Measurements from ENCODE around the gene MEMO1.

The MEMO1 gene

DNA sequence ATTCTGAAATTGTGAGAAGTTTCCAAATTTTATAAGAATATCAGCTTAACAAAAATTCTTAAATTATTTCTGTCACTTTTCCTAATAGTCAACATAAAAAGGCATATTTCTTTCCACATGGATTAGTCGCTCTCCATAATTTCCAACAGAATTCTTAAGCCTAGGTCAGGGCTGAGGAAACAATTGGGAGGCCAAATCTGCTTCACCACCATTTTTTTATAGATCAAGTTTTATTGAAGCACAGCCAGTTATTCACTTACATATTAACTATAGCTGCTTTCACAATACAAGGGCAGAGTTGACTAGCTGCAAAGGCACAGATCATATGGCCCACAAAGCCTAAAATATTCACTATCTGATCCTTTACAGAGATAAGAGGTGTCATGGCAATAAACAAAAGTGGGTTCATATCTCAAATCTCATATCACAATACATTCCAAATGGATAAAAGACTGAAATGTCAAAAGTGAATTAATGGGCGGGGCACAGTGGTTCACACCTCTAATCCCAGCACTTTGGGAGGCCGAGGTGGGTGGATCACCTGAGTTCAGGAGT is 18.7 kb downstream of the MEMO1 start:
- H3K4me3 ChIP-seq (ENCODE audit: low read depth, low read length), result no peak overlapping the region
- TF ChIP-seq, protein P1, sequence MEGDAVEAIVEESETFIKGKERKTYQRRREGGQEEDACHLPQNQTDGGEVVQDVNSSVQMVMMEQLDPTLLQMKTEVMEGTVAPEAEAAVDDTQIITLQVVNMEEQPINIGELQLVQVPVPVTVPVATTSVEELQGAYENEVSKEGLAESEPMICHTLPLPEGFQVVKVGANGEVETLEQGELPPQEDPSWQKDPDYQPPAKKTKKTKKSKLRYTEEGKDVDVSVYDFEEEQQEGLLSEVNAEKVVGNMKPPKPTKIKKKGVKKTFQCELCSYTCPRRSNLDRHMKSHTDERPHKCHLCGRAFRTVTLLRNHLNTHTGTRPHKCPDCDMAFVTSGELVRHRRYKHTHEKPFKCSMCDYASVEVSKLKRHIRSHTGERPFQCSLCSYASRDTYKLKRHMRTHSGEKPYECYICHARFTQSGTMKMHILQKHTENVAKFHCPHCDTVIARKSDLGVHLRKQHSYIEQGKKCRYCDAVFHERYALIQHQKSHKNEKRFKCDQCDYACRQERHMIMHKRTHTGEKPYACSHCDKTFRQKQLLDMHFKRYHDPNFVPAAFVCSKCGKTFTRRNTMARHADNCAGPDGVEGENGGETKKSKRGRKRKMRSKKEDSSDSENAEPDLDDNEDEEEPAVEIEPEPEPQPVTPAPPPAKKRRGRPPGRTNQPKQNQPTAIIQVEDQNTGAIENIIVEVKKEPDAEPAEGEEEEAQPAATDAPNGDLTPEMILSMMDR (IDR thresholded peaks at IDR 0.05; ENCODE audit: borderline replicate concordance, insufficient read depth, low read depth, low read length), result no peak

DNA sequence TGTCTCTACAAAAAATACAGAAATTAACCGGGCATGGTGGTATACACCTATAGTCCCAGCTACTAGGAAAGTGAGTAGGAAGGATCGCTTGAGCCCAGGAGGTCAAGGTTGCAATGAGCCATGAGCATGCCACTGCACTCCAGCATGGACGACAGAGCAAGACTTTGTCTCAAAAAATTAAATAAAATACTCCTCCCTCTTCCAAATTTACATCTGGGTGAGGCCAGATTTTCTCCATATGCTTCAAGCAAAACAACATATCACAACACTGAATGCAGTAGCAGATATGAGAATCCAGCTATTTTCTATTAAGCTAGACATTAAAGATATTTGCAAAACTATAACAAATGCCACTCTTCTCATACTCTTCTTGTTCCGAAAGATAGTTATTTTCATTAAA is 20.9 kb downstream of the MEMO1 start:
- TF ChIP-seq, protein P1 (IDR thresholded peaks at IDR 0.05; ENCODE audit: borderline replicate concordance, insufficient read depth, low read depth, low read length), result no peak
- no peak overlapping the region for H3K4me3 ChIP-seq (ENCODE audit: low read depth, low read length)

DNA sequence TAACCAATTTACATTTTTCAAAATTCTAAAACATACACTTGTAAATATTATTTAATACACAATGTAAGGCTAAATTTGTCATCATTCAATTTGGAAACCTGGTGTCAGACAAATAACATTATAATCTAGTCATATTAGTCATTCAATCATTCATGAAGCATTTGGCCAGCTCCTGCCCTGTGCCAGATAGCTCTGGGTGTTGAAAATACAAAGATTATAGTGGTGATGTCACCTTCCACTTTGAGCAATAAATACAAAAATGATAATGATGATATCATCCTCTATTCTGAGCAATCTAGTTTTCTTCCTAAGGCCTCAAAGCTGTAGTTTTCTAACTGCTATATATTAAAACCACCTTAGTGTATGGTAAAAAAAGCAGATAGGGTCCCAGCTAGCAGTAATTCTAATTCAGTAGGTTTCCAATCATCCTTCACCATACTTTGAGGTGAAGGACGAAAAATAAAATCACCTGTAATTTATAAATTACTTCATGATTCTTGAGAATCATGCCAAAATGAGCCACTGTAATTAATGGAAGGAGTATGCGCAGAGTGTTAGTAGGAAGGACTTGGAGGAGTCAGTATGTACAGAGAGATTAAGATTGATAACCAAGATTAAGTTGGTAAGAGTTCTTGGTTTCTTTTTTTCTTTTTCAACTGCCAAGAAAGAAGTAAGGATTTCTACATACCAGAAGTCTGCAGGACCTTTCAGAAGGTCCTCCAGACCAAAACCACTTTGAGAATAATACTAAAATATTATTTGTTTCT is 23.2 kb downstream of the MEMO1 start:
- H3K4me3 ChIP-seq (ENCODE audit: low read depth, low read length), result no peak overlapping the region
- TF ChIP-seq, protein P1 (IDR thresholded peaks at IDR 0.05; ENCODE audit: borderline replicate concordance, insufficient read depth, low read depth, low read length), result no peak

DNA sequence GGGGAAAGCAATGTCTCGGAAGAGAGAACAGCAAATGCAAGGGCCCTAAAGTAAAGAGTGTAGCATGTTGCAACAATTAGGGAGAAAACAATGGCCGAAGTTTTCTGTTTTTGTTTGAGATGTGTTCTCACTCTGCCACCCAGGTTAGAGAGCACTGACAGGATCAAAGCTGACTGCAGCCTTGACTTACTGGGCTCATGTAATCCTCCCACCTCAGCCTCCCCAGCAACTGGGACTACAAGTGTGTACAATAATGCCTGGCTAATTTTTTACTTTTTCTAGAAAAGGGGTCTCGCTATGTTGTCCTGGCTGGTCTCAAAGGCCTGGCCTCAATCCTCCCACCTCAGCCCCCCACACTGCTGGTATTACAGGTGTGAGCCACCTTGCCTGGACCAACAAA is 23.9 kb downstream of the MEMO1 start:
- no peak overlapping the region for H3K4me3 ChIP-seq (ENCODE audit: low read depth, low read length)
- TF ChIP-seq, protein P1 (IDR thresholded peaks at IDR 0.05; ENCODE audit: borderline replicate concordance, insufficient read depth, low read depth, low read length), result no peak

DNA sequence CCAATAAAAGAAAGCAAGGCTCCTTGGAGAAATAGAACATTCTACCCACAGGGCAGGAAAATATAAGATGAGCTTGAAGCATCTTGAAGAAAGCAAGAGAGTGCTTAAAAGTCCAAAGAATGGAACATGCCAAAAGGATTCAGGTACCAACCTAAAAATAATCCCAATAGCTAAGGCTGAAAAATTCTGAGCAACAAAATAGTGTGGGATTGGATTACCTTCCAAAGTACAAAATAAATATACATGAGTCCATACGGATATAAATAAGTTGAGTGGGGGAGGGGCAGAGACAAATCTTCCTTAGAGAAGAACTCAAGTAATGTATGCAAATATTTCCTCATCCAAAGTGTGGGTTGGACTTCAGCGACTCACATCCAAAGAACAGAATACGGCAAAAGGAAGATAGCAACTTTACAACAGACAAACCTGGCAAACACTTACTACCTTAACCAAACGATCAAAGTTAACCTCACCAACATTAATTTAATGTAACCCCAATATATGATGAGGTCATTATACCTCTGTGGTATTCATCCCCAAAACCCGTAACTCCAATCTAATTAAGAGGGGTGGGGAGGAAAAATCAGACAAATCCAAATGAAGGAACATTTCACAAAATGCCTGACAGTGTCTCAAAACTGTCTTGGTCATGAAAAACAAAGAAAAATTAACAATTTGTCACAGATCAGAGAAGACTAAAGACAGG is 26.9 kb downstream of the MEMO1 start:
- TF ChIP-seq, protein P1 (IDR thresholded peaks at IDR 0.05; ENCODE audit: borderline replicate concordance, insufficient read depth, low read depth, low read length), result no peak
- no peak overlapping the region for H3K4me3 ChIP-seq (ENCODE audit: low read depth, low read length)

DNA sequence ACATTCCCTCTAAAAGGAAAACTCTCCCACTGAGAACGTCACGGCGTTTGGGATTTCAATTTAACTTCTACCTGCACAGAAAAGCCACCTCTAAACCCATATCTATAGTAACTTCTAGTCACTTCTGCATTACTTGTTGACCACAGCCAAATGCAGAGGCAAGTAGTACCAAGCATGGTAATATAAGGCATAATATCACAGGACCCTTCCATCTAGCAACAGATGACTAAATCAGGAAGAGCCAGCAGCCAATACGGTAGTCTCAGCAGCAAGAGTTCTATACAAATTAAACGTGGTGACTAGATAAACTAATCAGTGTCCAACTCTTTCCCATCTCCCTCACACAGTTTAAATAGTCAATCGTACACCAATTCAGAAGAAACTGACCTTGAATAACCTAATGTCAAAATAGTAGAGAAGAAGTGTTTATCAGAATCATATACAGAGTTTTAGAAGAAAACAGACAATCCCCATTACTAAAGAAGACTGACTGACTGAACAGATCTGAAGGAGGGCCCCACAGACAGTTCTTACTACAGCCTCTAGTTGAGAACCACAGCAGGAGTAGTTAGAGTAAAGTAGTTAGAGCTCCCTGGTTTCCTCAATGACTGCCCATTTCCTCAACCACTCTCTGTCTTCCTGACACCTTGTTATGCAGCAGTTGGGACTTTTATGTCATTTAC is 30.0 kb downstream of the MEMO1 start:
- TF ChIP-seq, protein P1 (IDR thresholded peaks at IDR 0.05; ENCODE audit: borderline replicate concordance, insufficient read depth, low read depth, low read length), result no peak
- no peak overlapping the region for H3K4me3 ChIP-seq (ENCODE audit: low read depth, low read length)
